Measurements from ENCODE around the gene PTPRR.

GRCh38 chr12:70756791-70757190 lies 163.7 kb downstream of the PTPRR start:
- TF ChIP-seq, protein P1, sequence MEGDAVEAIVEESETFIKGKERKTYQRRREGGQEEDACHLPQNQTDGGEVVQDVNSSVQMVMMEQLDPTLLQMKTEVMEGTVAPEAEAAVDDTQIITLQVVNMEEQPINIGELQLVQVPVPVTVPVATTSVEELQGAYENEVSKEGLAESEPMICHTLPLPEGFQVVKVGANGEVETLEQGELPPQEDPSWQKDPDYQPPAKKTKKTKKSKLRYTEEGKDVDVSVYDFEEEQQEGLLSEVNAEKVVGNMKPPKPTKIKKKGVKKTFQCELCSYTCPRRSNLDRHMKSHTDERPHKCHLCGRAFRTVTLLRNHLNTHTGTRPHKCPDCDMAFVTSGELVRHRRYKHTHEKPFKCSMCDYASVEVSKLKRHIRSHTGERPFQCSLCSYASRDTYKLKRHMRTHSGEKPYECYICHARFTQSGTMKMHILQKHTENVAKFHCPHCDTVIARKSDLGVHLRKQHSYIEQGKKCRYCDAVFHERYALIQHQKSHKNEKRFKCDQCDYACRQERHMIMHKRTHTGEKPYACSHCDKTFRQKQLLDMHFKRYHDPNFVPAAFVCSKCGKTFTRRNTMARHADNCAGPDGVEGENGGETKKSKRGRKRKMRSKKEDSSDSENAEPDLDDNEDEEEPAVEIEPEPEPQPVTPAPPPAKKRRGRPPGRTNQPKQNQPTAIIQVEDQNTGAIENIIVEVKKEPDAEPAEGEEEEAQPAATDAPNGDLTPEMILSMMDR (IDR thresholded peaks at IDR 0.05; ENCODE audit: low read depth, low read length, missing input control), result no peak
- TF ChIP-seq TAF1 (conservative IDR thresholded peaks at IDR 0.05), result no peak
- TF ChIP-seq, protein P2, sequence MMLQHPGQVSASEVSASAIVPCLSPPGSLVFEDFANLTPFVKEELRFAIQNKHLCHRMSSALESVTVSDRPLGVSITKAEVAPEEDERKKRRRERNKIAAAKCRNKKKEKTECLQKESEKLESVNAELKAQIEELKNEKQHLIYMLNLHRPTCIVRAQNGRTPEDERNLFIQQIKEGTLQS (IDR thresholded peaks at IDR 0.05), result no peak

Measured in liver (tissue), 3 donors.